A673 (cell line): ENCODE data around the gene TTLL11.

ENCODE experiments used
- EZH2 ChIP-seq: fragments of 200-600 bp; sonication (generic); IDR thresholded peaks from 2 replicates; pipeline ENCODE4 v1.6.1; 2017; ENCODE audit warnings: borderline replicate concordance, low read depth, mild to moderate bottlenecking, mixed read lengths, antibody characterized with exemption, low read length; ENCODE audit not compliant: poor library complexity, severe bottlenecking
- TF ChIP-seq, protein P1 (sequence below): fragments of 300-800, 200-600 bp; sonication (generic); conservative IDR thresholded peaks from 2 replicates; pipeline ENCODE4 v1.5.1; 2017; ENCODE audit warnings: low read depth, mild to moderate bottlenecking, antibody characterized with exemption, low read length, moderate library complexity, mixed read lengths

DNA sequence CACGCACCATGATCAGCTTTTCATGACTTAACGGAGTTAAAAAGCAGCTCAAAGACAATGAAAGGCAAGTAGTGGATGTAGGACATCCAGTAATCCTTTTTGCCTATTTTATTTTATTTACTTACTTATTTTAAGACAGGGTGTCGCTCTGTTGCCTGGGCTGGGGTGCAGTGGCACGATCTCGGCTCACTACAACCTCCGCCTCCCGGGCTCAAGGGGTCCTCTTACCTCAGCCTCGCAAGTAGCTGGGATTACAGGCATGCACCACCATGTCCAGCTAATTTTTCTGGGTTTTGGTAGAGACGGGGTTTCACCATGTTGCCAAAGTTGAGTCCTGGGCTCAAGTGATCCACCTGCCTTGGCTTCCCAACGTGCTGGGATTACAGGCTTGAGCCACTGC is 292.7 kb downstream of the TTLL11 start:
- no peak for TF ChIP-seq EZH2
- TF ChIP-seq, protein P1, sequence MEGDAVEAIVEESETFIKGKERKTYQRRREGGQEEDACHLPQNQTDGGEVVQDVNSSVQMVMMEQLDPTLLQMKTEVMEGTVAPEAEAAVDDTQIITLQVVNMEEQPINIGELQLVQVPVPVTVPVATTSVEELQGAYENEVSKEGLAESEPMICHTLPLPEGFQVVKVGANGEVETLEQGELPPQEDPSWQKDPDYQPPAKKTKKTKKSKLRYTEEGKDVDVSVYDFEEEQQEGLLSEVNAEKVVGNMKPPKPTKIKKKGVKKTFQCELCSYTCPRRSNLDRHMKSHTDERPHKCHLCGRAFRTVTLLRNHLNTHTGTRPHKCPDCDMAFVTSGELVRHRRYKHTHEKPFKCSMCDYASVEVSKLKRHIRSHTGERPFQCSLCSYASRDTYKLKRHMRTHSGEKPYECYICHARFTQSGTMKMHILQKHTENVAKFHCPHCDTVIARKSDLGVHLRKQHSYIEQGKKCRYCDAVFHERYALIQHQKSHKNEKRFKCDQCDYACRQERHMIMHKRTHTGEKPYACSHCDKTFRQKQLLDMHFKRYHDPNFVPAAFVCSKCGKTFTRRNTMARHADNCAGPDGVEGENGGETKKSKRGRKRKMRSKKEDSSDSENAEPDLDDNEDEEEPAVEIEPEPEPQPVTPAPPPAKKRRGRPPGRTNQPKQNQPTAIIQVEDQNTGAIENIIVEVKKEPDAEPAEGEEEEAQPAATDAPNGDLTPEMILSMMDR = no peak
